ENCODE results near the gene MUC2.

DNA sequence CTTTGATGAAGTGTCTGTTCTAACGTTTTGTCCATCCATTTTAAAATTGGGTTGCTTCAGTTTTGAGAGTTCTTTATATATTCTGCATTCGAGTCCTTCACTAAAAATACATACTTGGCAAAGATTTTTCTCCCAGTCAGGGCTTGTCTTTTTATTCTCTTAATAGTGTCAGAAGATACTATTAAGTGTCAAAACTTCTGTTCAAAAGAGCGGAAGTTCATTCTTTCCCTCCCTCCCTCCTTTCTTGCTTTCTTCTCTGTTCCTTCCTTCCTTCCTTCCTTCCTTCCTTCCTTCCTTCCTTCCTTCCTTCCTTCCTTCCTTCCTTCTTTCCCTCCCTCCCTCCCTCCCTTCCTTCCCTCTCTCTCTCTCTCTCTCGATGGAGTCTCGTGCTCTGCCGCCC is 30.5 kb upstream of the MUC2 start:
- TF ChIP-seq CTCF (conservative IDR thresholded peaks at IDR 0.05; ENCODE audit: low read depth in 2 of 2) (no peak), ZNF331 (CRISPR knock-in tag; IDR thresholded peaks at IDR 0.05; ENCODE audit: low read depth) (no peak), EZH2phosphoT487 (IDR thresholded peaks at IDR 0.05; ENCODE audit: unreplicated experiment) (no peak), POLR2AphosphoS5 (IDR thresholded peaks at IDR 0.05; ENCODE audit: low read depth) (no peak), EZH2 (IDR thresholded peaks at IDR 0.05; ENCODE audit: low read depth, unreplicated experiment) (no peak), REST (IDR thresholded peaks at IDR 0.05; ENCODE audit: unreplicated experiment) (no peak), JUNB (IDR thresholded peaks at IDR 0.05; ENCODE audit: unreplicated experiment) (no peak), CREB1 (CRISPR knock-in tag; IDR thresholded peaks at IDR 0.05; ENCODE audit: low read depth) (no peak), ZNF114 (CRISPR knock-in tag; IDR thresholded peaks at IDR 0.05) (no peak), STAT1 (IDR thresholded peaks at IDR 0.05; ENCODE audit: unreplicated experiment) (no peak)
- TF ChIP-seq, protein P1, sequence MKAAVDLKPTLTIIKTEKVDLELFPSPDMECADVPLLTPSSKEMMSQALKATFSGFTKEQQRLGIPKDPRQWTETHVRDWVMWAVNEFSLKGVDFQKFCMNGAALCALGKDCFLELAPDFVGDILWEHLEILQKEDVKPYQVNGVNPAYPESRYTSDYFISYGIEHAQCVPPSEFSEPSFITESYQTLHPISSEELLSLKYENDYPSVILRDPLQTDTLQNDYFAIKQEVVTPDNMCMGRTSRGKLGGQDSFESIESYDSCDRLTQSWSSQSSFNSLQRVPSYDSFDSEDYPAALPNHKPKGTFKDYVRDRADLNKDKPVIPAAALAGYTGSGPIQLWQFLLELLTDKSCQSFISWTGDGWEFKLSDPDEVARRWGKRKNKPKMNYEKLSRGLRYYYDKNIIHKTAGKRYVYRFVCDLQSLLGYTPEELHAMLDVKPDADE (IDR thresholded peaks at IDR 0.05) = no peak
- TF ChIP-seq, protein P2, sequence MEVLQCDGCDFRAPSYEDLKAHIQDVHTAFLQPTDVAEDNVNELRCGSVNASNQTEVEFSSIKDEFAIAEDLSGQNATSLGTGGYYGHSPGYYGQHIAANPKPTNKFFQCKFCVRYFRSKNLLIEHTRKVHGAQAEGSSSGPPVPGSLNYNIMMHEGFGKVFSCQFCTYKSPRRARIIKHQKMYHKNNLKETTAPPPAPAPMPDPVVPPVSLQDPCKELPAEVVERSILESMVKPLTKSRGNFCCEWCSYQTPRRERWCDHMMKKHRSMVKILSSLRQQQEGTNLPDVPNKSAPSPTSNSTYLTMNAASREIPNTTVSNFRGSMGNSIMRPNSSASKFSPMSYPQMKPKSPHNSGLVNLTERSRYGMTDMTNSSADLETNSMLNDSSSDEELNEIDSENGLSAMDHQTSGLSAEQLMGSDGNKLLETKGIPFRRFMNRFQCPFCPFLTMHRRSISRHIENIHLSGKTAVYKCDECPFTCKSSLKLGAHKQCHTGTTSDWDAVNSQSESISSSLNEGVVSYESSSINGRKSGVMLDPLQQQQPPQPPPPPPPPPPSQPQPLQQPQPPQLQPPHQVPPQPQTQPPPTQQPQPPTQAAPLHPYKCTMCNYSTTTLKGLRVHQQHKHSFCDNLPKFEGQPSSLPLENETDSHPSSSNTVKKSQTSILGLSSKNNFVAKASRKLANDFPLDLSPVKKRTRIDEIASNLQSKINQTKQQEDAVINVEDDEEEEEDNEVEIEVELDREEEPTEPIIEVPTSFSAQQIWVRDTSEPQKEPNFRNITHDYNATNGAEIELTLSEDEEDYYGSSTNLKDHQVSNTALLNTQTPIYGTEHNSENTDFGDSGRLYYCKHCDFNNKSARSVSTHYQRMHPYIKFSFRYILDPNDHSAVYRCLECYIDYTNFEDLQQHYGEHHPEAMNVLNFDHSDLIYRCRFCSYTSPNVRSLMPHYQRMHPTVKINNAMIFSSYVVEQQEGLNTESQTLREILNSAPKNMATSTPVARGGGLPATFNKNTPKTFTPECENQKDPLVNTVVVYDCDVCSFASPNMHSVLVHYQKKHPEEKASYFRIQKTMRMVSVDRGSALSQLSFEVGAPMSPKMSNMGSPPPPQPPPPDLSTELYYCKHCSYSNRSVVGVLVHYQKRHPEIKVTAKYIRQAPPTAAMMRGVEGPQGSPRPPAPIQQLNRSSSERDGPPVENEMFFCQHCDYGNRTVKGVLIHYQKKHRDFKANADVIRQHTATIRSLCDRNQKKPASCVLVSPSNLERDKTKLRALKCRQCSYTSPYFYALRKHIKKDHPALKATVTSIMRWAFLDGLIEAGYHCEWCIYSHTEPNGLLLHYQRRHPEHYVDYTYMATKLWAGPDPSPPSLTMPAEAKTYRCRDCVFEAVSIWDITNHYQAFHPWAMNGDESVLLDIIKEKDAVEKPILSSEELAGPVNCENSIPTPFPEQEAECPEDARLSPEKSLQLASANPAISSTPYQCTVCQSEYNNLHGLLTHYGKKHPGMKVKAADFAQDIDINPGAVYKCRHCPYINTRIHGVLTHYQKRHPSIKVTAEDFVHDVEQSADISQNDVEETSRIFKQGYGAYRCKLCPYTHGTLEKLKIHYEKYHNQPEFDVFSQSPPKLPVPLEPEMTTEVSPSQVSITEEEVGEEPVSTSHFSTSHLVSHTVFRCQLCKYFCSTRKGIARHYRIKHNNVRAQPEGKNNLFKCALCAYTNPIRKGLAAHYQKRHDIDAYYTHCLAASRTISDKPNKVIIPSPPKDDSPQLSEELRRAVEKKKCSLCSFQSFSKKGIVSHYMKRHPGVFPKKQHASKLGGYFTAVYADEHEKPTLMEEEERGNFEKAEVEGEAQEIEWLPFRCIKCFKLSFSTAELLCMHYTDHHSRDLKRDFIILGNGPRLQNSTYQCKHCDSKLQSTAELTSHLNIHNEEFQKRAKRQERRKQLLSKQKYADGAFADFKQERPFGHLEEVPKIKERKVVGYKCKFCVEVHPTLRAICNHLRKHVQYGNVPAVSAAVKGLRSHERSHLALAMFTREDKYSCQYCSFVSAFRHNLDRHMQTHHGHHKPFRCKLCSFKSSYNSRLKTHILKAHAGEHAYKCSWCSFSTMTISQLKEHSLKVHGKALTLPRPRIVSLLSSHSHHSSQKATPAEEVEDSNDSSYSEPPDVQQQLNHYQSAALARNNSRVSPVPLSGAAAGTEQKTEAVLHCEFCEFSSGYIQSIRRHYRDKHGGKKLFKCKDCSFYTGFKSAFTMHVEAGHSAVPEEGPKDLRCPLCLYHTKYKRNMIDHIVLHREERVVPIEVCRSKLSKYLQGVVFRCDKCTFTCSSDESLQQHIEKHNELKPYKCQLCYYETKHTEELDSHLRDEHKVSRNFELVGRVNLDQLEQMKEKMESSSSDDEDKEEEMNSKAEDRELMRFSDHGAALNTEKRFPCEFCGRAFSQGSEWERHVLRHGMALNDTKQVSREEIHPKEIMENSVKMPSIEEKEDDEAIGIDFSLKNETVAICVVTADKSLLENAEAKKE (CRISPR knock-in tag; IDR thresholded peaks at IDR 0.05) = no peak
